Measurements from ENCODE around the gene SOX4. TPM values are rescaled to one million over a fixed set of nuclear protein-coding genes. Genes with fewer than 3 reads are reported as not detected.
"Not testable (repeated sequence)": the region's sequence is repeated elsewhere in the genome, so short reads cannot be mapped to it uniquely, and the experiment has no call there.

Gene SOX4
- total RNA-seq (1 to 10 TPM; 1.7 to 2.0 TPM), polyA plus RNA-seq (1 to 10 TPM; 1.0 to 1.4 (median 1.3) TPM), total RNA-seq (1.9 to 61.1 (median 6.6) reads per million in 6 experiments)

DNA sequence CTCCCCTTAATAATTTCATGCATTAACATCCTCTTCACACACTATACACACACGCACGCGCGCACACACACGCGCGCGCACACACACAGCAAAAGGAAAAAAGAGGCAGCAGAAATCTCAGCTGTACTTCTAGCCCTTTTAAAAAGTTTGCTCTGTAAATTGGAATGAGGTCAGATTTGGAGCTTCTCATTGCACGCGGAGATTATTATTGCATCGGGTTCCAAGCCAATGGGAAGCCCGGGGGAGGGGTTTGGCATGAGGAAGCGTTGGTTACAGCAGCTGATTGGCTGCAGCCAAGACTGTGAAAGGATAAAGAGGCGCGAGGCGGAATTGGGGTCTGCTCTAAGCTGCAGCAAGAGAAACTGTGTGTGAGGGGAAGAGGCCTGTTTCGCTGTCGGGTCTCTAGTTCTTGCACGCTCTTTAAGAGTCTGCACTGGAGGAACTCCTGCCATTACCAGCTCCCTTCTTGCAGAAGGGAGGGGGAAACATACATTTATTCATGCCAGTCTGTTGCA is at the start of gene SOX4:
Gene SOX4 (plus strand): TSS at position 340 of the 515 bp plus-strand sequence. CDS start 784 bp downstream, outside the sequence.
- peak within 1 kb of the TSS in 9 of 10 donors; percentile 21 to 96 (median 88) for H3K4me3 Mint-ChIP-seq
- H3K36me3 Mint-ChIP-seq = no peaks in the 10 kb centered on the region
- ATAC-seq (peak; percentile 75 to 82), DNase-seq (peak; percentile 56 to 90 (median 81))
- POLR2A ChIA-PET = interaction anchor here (0.6 to 1.3 kb wide), 3 partner anchors 71 to 495 kb away, joined by 3 to 4 read pairs (median 4); no protein-coding TSS in a partner anchor
- peaks cover 0 to 2% (median 0%) of the 10 kb centered on the region in 9 donors for H3K9me3 Mint-ChIP-seq
- H3K4me1 Mint-ChIP-seq = peaks cover 10 to 31% (median 24%) of the 10 kb centered on the region in 4 donors
- peak within 1 kb of the TSS in 9 of 10 donors; percentile 64 to 94 (median 86) for H3K27ac Mint-ChIP-seq
- peaks cover 0 to 9% (median 9%) of the 10 kb centered on the region in 5 donors for H3K27me3 Mint-ChIP-seq

DNA sequence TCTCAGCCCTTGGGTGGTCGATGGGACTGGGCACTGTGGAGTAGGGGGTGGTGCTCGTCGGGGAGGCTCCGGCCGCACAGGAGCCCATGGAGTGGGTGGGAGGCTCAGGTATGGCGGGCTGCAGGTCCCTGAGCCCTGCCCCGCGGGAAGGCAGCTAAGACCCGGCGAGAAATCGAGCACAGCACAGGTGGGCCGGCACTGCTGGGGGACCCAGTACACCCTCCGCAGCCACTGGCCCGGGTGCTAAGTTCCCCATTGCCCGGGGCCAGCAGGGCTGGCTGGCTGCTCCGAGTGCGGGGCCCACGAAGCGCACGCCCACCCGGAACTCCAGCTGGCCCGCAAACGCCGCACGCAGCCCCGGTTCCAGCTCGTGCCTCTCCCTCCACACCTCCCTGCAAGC is 41.3 kb upstream of the SOX4 start:
- ATAC-seq, H3K4me1 Mint-ChIP-seq, DNase-seq, H3K4me3 Mint-ChIP-seq, H3K27me3 Mint-ChIP-seq, POLR2A ChIA-PET, H3K27ac Mint-ChIP-seq: not testable (repeated sequence)
- H3K9me3 Mint-ChIP-seq = peaks cover 5 to 34% (median 12%) of the 10 kb centered on the region in 9 donors
- peaks cover 0 to 13% (median 0%) of the 10 kb centered on the region in 3 donors for H3K36me3 Mint-ChIP-seq

DNA sequence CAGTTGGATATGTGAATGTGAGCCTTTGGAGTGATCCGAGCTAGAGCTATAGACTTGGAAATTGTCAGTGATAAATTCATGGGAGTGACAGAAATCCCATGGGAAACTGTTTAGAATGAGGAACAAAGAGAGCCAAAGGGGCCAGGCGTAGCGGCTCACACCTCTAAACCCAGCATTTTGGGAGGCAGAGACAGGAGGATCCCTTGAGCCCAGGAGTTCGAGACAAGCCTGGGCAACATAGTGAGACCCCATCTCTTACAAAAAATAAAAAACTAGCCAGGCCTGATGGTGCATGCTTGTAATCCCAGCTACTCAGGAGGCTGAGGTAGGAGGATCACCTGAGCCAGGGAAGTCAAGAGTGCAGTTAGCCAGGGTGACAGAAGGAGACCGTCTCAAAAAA is 39.3 kb upstream of the SOX4 start:
- H3K27ac Mint-ChIP-seq = peak overlapping the region in 1 of 10 donors; percentile 26
- H3K9me3 Mint-ChIP-seq = peaks cover 2 to 14% (median 4%) of the 10 kb centered on the region in 9 donors
- DNase-seq = no peak
- no peak overlapping the region for H3K4me3 Mint-ChIP-seq
- no peaks in the 10 kb centered on the region for H3K4me1 Mint-ChIP-seq
- no peak for ATAC-seq
- H3K36me3 Mint-ChIP-seq = peaks cover 0 to 8% (median 0%) of the 10 kb centered on the region in 3 donors
- H3K27me3 Mint-ChIP-seq = peaks cover 0 to 7% (median 3%) of the 10 kb centered on the region in 5 donors
- POLR2A ChIA-PET = no interaction called here

DNA sequence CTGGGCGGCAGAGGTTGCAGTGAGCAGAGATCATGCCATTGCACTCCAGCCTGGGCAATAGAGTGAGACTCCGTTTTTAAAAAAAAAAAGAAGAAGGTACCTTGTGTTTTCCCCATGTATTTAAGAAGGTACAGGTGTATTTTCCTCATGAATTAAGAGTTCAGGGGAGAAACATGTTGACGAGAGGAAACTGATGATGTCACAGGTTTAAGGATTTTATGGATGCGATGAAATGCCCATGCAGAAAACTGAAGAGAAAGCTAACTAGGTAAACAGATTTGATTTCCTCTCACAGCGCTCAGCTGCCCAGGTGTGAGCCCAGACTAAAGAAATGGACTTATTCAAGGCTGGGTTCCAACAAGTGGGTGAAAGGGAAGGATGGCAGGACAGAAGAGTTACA is 38.4 kb upstream of the SOX4 start:
- Mint-ChIP-seq H3K27me3 (peaks cover 0 to 7% (median 3%) of the 10 kb centered on the region in 5 donors), H3K9me3 (peaks cover 0 to 5% (median 2%) of the 10 kb centered on the region in 9 donors), H3K27ac (no peak overlapping the region), H3K4me1 (no peaks in the 10 kb centered on the region), H3K36me3 (peaks cover 0 to under 1% (median 0%) of the 10 kb centered on the region in 3 donors), H3K4me3 (no peak overlapping the region)
- ATAC-seq (no peak), DNase-seq (no peak)
- POLR2A ChIA-PET = no interaction called here

DNA sequence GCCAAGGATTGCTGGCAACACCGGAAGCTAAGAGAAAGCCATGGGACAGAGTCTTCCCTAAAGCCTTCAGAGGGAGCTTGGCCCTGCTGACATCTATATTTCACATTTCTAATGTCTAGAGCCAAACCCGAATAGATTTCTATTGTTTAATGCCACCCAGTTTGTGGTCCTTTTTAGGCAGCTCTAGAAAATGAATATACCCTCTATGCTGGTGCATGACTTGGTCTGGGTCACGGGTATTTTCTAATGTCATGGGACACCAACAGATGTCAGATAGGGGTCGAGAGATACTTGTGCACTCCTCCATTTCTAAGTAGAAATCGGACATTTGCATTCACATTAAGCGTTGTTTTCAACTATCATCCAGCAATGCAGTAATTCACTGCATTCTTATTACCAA is 37.0 kb upstream of the SOX4 start:
- Mint-ChIP-seq H3K4me3 (no peak overlapping the region), H3K9me3 (peaks cover 0 to 4% (median 0%) of the 10 kb centered on the region in 9 donors), H3K27ac (no peak overlapping the region), H3K36me3 (no peaks in the 10 kb centered on the region), H3K27me3 (peaks cover 0 to 7% (median 3%) of the 10 kb centered on the region in 5 donors), H3K4me1 (no peaks in the 10 kb centered on the region)
- DNase-seq (no peak), ATAC-seq (no peak)
- POLR2A ChIA-PET = no interaction called here

DNA sequence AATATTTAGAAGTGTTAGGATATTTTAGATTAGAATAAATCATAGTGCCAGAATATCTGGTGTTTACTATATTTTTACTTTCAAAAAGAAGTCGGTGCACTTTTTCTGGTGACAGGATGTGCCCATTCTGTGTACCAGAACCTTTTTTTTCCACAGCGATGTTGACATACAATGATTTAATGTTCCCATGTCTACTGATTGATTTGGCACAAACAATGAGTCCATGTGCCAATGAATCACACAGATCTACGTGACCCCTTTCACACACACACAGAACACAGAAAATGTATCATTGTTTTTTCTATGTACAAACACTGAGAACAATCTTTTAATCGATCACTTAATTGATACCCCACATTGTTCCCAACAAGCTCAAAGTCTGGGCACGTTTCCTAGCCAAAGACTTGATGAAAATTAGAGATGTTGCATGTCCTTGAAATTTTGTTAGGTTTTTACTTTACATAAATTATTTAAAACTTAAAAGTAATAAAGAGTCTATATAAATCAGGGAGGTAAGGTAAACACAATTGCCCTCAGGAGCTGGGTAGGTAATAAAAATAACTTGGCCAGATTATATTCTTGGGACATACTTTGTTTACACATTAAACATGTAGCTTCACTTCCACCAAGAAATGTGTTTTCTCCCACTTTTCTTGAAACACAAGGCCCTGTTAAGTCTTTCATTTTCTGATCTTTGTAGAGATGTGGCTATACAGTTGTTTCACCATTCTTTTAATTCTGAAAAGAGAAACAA is 36.4 kb upstream of the SOX4 start:
- POLR2A ChIA-PET = no interaction called here
- Mint-ChIP-seq H3K9me3 (peaks cover 0 to 4% (median 0%) of the 10 kb centered on the region in 9 donors), H3K4me1 (no peaks in the 10 kb centered on the region), H3K36me3 (no peaks in the 10 kb centered on the region), H3K27me3 (peaks cover 0 to 7% (median 3%) of the 10 kb centered on the region in 5 donors), H3K4me3 (no peak overlapping the region), H3K27ac (no peak overlapping the region)
- DNase-seq (no peak), ATAC-seq (no peak)

DNA sequence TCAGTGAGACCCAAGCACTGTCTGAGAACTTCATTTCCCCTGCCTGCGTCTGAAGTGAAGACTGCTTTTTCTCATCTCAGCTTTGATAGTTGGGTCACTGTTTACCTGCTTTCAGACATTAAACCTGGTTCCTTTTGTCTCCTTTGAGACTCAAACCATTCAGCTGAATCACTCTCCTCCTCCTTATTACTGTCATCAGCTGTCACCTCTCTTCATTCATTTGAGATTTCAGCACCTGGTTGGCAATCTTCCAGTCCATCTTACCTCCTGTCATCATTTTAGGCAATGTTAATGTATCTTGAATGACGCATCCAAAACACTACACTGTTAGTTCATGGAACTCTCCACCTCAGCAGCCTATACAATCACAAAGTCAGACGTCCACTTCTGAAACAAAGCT is 34.3 kb upstream of the SOX4 start:
- Mint-ChIP-seq H3K4me3 (no peak overlapping the region), H3K27me3 (peaks cover 0 to 2% (median 0%) of the 10 kb centered on the region in 5 donors), H3K9me3 (no peaks in the 10 kb centered on the region), H3K36me3 (no peaks in the 10 kb centered on the region), H3K27ac (no peak overlapping the region), H3K4me1 (no peaks in the 10 kb centered on the region)
- DNase-seq = no peak
- ATAC-seq = no peak
- POLR2A ChIA-PET = no interaction called here

DNA sequence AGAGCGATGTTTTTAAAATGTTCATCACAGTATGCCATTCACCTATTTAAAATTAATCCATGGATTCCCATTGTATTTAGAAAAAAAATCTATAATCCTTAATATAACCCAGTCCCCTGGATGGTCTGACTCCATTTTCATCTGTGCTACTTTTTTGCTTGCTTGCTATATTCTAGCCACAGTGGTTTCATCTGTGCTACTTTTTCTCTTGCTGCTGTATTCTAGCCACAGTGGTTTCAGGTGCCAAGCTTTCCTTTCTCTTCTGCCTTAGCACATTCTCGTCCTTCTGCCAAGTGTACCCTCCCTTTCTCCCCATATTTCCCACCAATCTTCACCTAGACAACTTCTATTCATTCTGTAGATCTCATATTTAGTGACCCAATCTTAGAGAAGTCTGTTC is 33.3 kb upstream of the SOX4 start:
- H3K27ac Mint-ChIP-seq = no peak overlapping the region
- DNase-seq (no peak), ATAC-seq (no peak)
- no peak overlapping the region for H3K4me3 Mint-ChIP-seq
- no peaks in the 10 kb centered on the region for H3K9me3 Mint-ChIP-seq
- H3K4me1 Mint-ChIP-seq = no peaks in the 10 kb centered on the region
- no peaks in the 10 kb centered on the region for H3K27me3 Mint-ChIP-seq
- POLR2A ChIA-PET = no interaction called here
- no peaks in the 10 kb centered on the region for H3K36me3 Mint-ChIP-seq

DNA sequence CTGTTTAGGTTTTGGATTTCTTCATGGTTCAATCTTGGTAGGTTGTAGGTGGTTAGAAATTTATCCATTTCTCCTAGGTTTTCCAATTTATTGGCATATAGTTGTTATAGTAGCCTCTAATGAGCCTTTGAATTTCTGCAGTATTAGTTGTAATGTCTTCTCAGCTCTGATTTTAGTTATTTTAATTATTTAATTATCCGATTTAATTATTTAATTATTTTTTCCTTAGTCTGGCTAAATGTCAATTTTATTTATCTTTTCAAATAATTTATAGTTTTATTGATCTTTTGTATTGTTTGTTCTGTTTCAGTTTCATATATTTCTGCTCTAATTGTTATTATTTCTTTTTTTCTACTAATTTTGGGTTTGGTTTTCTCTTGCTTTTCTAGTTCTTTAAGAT is 28.1 kb upstream of the SOX4 start:
- POLR2A ChIA-PET = no interaction called here
- ATAC-seq (no peak), DNase-seq (no peak)
- no peak overlapping the region for H3K4me3 Mint-ChIP-seq
- peaks cover 1 to 14% (median 6%) of the 10 kb centered on the region in 5 donors for H3K27me3 Mint-ChIP-seq
- H3K4me1 Mint-ChIP-seq = no peaks in the 10 kb centered on the region
- no peaks in the 10 kb centered on the region for H3K36me3 Mint-ChIP-seq
- H3K27ac Mint-ChIP-seq = no peak overlapping the region
- peaks cover 0 to 4% (median 0%) of the 10 kb centered on the region in 9 donors for H3K9me3 Mint-ChIP-seq

DNA sequence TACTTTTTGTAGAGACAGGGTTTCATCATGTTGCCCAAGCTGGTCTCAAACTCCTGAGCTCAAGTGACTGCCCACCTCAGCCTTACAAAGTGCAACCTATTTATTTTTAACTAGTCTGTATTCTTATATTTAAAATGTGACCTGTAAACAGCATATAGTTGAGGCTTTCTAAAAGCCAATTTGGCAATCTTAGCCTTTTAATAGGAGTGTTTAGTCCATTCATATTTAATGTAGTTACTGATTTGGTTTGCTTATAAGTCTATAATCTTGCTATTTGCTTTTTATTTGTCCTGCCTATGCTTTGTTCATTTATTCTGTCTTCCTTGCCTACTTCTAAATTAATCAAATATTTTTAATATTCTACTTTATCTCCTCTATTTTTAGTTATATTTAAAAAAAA is 15.0 kb upstream of the SOX4 start:
- DNase-seq = no peak
- H3K27ac Mint-ChIP-seq = no peak overlapping the region

DNA sequence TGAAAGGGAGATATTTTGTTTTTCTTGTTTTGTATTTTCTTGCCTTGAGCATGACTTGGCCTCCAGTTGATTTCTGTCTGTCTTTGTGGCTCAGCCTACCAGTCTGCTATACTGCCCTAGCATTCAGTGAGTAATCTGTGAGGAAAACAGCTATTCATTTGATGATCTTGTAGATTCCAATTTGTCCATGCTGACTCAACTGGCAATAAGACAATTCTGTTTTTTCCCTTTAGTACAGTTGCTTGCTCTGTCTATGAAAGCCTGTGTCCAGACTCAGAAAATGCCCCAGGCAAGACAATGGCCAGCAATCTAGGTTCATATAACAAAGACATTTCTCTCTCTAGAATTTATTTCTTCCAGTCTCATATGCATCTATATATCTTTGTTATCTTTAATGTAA is 10.9 kb upstream of the SOX4 start:
- Mint-ChIP-seq H3K27ac (peak overlapping the region in 1 of 10 donors; percentile 81), H3K36me3 (peaks cover 2 to 13% (median 10%) of the 10 kb centered on the region in 3 donors), H3K4me3 (no peak overlapping the region), H3K9me3 (peaks cover 0 to 34% (median 15%) of the 10 kb centered on the region in 9 donors), H3K27me3 (peaks cover 4 to 9% (median 7%) of the 10 kb centered on the region in 5 donors), H3K4me1 (peaks cover 2 to 7% (median 5%) of the 10 kb centered on the region in 4 donors)
- POLR2A ChIA-PET = no interaction called here
- ATAC-seq (no peak), DNase-seq (no peak)

More for the DNA sequence above, 15.0 kb upstream of the SOX4 start:
- Mint-ChIP-seq H3K4me3 (no peak overlapping the region), H3K4me1 (no peaks in the 10 kb centered on the region), H3K36me3 (peaks cover 2 to 15% (median 10%) of the 10 kb centered on the region in 3 donors), H3K9me3 (peaks cover 0 to 36% (median 15%) of the 10 kb centered on the region in 9 donors), H3K27me3 (peaks cover 0 to 2% (median 0%) of the 10 kb centered on the region in 5 donors)
- POLR2A ChIA-PET = no interaction called here
- ATAC-seq = no peak

DNA sequence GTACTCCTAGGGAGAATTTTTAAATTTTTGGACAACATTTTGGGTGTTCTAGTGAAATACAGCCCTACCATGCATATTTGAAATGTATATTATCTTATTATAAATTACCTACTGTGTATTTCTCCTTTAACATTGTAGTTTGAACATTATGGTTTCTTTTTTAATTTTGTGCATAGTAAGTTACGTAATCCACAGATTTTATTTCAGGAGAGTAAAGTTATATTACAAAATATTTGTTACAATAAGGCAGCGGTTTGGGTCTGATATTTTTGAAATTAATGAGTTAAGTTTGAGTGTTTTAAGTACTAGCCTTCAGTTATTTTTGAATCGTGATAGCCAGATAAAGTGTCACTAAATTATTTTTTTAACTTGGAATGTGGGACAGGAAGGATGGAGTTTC is 7.3 kb upstream of the SOX4 start:
- Mint-ChIP-seq H3K9me3 (peaks cover 0 to 15% (median 9%) of the 10 kb centered on the region in 9 donors), H3K27me3 (peaks cover 4 to 18% (median 10%) of the 10 kb centered on the region in 5 donors), H3K36me3 (peaks cover 2 to 9% (median 6%) of the 10 kb centered on the region in 3 donors), H3K4me3 (peak overlapping the region in 7 of 10 donors; percentile 8 to 96 (median 56)), H3K4me1 (peaks cover 10 to 15% (median 13%) of the 10 kb centered on the region in 4 donors), H3K27ac (no peak overlapping the region)
- POLR2A ChIA-PET = no interaction called here
- no peak for ATAC-seq
- no peak for DNase-seq

DNA sequence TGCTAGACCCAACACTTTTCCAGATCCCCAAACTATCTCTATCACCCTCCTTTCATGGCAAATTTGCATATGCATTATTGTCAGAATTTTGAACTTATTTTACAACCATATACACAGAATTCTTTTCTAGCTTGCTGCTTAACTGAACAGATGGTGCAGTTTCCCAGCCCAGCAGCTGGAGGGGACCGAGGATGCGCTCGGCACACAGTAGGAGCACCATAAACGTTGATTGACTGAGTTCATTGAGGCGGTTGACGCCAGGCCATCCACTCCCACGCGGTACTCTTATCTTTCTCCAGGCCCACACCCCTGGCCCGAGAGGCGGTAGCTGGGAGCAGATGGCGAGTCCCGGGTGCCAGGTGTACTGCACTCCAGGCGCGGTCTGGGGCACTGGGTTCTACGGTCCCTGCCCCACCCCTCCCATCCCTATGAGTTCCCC is 6.8 kb upstream of the SOX4 start:
- POLR2A ChIA-PET = no interaction called here
- ATAC-seq (no peak), DNase-seq (no peak)
- peaks cover 10 to 15% (median 13%) of the 10 kb centered on the region in 4 donors for H3K4me1 Mint-ChIP-seq
- H3K27ac Mint-ChIP-seq = no peak overlapping the region
- H3K9me3 Mint-ChIP-seq = peaks cover 0 to 11% (median 9%) of the 10 kb centered on the region in 9 donors
- peaks cover 4 to 18% (median 10%) of the 10 kb centered on the region in 5 donors for H3K27me3 Mint-ChIP-seq
- H3K4me3 Mint-ChIP-seq = peak overlapping the region; percentile 89 to 98 (median 95)
- H3K36me3 Mint-ChIP-seq = peaks cover 2 to 9% (median 6%) of the 10 kb centered on the region in 3 donors
